ENCODE measurements around the gene TRIM23.
A peak's percentile ranks its signal among the peaks of the same experiment; 100 is the strongest.
"Not testable (repeated sequence)": the region's sequence is repeated elsewhere in the genome, so short reads cannot be mapped to it uniquely, and the experiment has no call there.

The TRIM23 gene

GRCh38 chr5:65624571-65625555 is 730 bp upstream of the TRIM23 start, which contains the start of the genes SHLD3 and TRAPPC13:
Gene SHLD3 (plus strand): TSS chr5:65625027. CDS start chr5:65629588, 4,561 bp downstream.
Gene TRAPPC13 (plus strand): TSS chr5:65625027. CDS start chr5:65625061, 34 bp downstream.
- no peaks in the 10 kb centered on the region for H3K27me3 ChIP-seq (ENCODE audit: insufficient read depth, low read depth, severe bottlenecking)
- H3K27ac ChIP-seq: peak within 1 kb of the TSS; percentile 94
- DNase-seq: peak; percentile 79
- TF ChIP-seq CTCF (IDR thresholded peaks at IDR 0.05; ENCODE audit: low read depth, low read length): no peak
- no peaks in the 10 kb centered on the region for H3K9me3 ChIP-seq (ENCODE audit: severe bottlenecking)
- peaks cover 9% of the 10 kb centered on the region for H3K36me3 ChIP-seq
- H3K4me3 ChIP-seq (ENCODE audit: low read depth, low read length): peak within 1 kb of the TSS; percentile 78

GRCh38 chr5:65623482-65623881 is 651 bp downstream of the TRIM23 start:
- no peak for DNase-seq
- Histone ChIP-seq H3K9me3 (ENCODE audit: severe bottlenecking) (no peaks in the 10 kb centered on the region), H3K36me3 (no peaks in the 10 kb centered on the region; the same call in 1 of the 2 replicates), H3K27me3 (ENCODE audit: insufficient read depth, low read depth, severe bottlenecking) (no peaks in the 10 kb centered on the region), H3K27ac (peak overlapping the region; percentile 94; the same call in 1 of the 2 replicates), H3K4me3 (ENCODE audit: low read depth, low read length) (peak overlapping the region; percentile 78)
- no peak for TF ChIP-seq CTCF (IDR thresholded peaks at IDR 0.05; ENCODE audit: low read depth, low read length)

GRCh38 chr5:65621961-65622360 is 2.2 kb downstream of the TRIM23 start:
- H3K27ac ChIP-seq: not testable (repeated sequence)

GRCh38 chr5:65620021-65620420 is 4.1 kb downstream of the TRIM23 start:
- Histone ChIP-seq H3K27ac (no peak overlapping the region), H3K36me3 (peaks cover 10% of the 10 kb centered on the region), H3K27me3 (ENCODE audit: insufficient read depth, low read depth, severe bottlenecking) (no peaks in the 10 kb centered on the region), H3K9me3 (ENCODE audit: severe bottlenecking) (no peaks in the 10 kb centered on the region), H3K4me3 (ENCODE audit: low read depth, low read length) (no peak overlapping the region)
- no peak for TF ChIP-seq CTCF (IDR thresholded peaks at IDR 0.05; ENCODE audit: low read depth, low read length)
- no peak for DNase-seq

More at GRCh38 chr5:65621961-65622360, 2.2 kb downstream of the TRIM23 start:
- not testable (repeated sequence) for H3K4me3 ChIP-seq (ENCODE audit: low read depth, low read length); DNase-seq; H3K36me3 ChIP-seq; H3K27me3 ChIP-seq (ENCODE audit: insufficient read depth, low read depth, severe bottlenecking); H3K9me3 ChIP-seq (ENCODE audit: severe bottlenecking)

GRCh38 chr5:65612298-65612907 is 11.7 kb downstream of the TRIM23 start:
- Histone ChIP-seq H3K27me3 (ENCODE audit: insufficient read depth, low read depth, severe bottlenecking) (no peaks in the 10 kb centered on the region), H3K4me3 (ENCODE audit: low read depth, low read length) (no peak overlapping the region), H3K27ac (no peak overlapping the region), H3K9me3 (ENCODE audit: severe bottlenecking) (no peaks in the 10 kb centered on the region), H3K36me3 (peaks cover 61% of the 10 kb centered on the region)
- no peak for TF ChIP-seq CTCF (IDR thresholded peaks at IDR 0.05; ENCODE audit: low read depth, low read length)
- no peak for DNase-seq

GRCh38 chr5:65611524-65611923 is 12.6 kb downstream of the TRIM23 start:
- no peak for DNase-seq
- Histone ChIP-seq H3K9me3 (ENCODE audit: severe bottlenecking) (no peaks in the 10 kb centered on the region), H3K27me3 (ENCODE audit: insufficient read depth, low read depth, severe bottlenecking) (no peaks in the 10 kb centered on the region), H3K27ac (no peak overlapping the region), H3K36me3 (peaks cover 67% of the 10 kb centered on the region), H3K4me3 (ENCODE audit: low read depth, low read length) (no peak overlapping the region)
- no peak for TF ChIP-seq CTCF (IDR thresholded peaks at IDR 0.05; ENCODE audit: low read depth, low read length)

- not testable (repeated sequence) for H3K4me3 ChIP-seq (ENCODE audit: low read depth, low read length); DNase-seq; H3K27me3 ChIP-seq (ENCODE audit: insufficient read depth, low read depth, severe bottlenecking); H3K9me3 ChIP-seq (ENCODE audit: severe bottlenecking); H3K27ac ChIP-seq
- peaks cover 57% of the 10 kb centered on the region for H3K36me3 ChIP-seq
These were observed 22.4 kb downstream of the TRIM23 start for GRCh38 chr5:65601761-65602160.
